Liver (tissue), 3 donors: Measurements from ENCODE around the gene OGT.

Experiments
- CTCF ChIP-seq: fragments of 150-350 bp; IDR thresholded peaks from 2 replicates; pipeline ENCODE4 v1.5.1; 2017; ENCODE audit warnings: improper control_type of control experiment, low read depth, low read length; ENCODE audit not compliant: missing input control
- EGR1 ChIP-seq, 2 donors: IDR thresholded peaks; 2 replicates each; pipeline ENCODE4 v1.6.1; 2016 to 2018; ENCODE audit warnings: antibody characterized with exemption in 2 of 2, low read depth in 2 of 2
- RAD21 ChIP-seq, 2 donors: IDR thresholded peaks; 2 replicates each; pipeline ENCODE4 v1.6.1; 2016; ENCODE audit warnings: antibody characterized with exemption in 2 of 2, mild to moderate bottlenecking in 2 of 2
- REST ChIP-seq: IDR thresholded peaks from 2 replicates; pipeline ENCODE4 v1.6.1; 2016; ENCODE audit warnings: antibody characterized with exemption, mild to moderate bottlenecking
- RXRA ChIP-seq, 2 donors: IDR thresholded peaks; 2 replicates each; pipeline ENCODE4 v1.6.1; 2017 to 2018; ENCODE audit warnings: antibody characterized with exemption in 2 of 2, mild to moderate bottlenecking in 1 of 2
- TAF1 ChIP-seq: conservative IDR thresholded peaks from 2 replicates; pipeline ENCODE4 v1.6.1; 2016; ENCODE audit warnings: antibody characterized with exemption, mild to moderate bottlenecking
- YY1 ChIP-seq: IDR thresholded peaks from 2 replicates; pipeline ENCODE4 v1.6.1; 2016; ENCODE audit warnings: antibody characterized with exemption, mild to moderate bottlenecking
- donor health status: healthy.
- donor health status: healthy.

- TF ChIP-seq CTCF (no peak), REST (no peak), RXRA (IDR thresholded peaks at IDR 0.05) (no peak), EGR1 (IDR thresholded peaks at IDR 0.05; ENCODE audit: low read depth in 2 of 2) (no peak), RAD21 (IDR thresholded peaks at IDR 0.05) (no peak), YY1 (no peak), TAF1 (no peak)
These were observed 45.6 kb downstream of the OGT start, which contains the start of gene GCNA for GRCh38 chrX:71578253-71579135.
